Measurements from ENCODE around the gene TRIO. TPM values are rescaled to one million over a fixed set of nuclear protein-coding genes. Genes with fewer than 3 reads are reported as not detected.

The TRIO gene
- total and polyA plus RNA-seq, 4 donors = 23.8 to 243 (median 110) TPM

DNA sequence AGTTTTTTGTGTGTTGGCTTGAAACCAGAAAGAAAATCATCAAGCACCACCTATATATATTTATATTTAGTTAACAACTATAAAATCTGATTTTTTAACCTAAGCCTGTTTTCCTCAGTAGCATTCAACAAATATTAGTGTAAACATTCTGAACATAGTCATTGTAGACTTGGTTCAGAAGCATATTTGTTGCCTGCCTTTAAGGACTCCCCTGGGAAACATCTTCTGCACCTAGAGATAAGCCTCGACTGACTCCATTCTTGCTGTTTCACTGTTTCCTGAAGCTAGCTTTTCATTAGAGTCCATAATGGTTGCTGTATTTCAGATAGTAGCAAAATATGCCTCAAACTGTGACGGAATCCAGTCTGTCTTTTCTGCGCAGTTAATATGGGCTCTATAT, 123.5 kb downstream of the TRIO start:
- H3K9ac ChIP-seq (ENCODE audit: insufficient read depth in 1 of 2, low read length in 2 of 2) = no peak overlapping the region

DNA sequence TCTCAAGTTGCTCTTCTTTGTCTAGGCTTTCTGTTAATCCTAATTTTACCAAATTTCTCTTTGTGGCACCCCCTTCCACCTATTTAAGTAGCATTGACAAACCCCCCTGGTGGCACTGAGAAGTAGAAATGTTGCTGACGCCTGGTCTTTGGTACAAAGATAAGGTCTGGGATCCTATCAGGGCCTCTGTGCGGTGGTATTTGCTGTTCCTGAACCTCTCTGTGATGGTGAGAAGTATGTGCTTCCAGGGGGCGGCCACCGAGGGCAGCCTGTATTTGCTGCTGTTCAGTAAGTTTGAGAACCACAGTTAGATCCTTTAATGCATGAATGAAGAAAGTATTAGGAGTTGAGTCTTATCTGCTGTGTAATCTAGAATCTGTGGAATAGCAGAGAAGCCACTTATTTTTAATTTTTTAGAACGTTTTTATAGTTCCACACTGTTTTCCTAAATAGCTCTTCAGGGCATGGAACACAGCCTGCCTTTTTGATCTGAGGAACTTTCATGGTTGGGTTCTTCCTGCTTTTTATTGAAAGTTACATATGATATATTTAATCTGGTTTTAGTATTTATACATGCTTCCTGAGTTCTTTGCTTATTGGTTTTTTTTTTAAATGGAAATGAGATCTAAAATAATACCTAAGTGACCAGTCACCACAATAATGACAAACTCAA, 124.2 kb downstream of the TRIO start:
- H3K9ac ChIP-seq (ENCODE audit: insufficient read depth in 1 of 2, low read length in 2 of 2) = no peak overlapping the region
- H3K36me3 ChIP-seq (ENCODE audit: control insufficient read depth in 4 of 4, insufficient read depth in 4 of 4, low read length in 4 of 4) = peaks cover 0 to 2% (median 0%) of the 10 kb centered on the region in 4 donors
- TF ChIP-seq, protein P1, sequence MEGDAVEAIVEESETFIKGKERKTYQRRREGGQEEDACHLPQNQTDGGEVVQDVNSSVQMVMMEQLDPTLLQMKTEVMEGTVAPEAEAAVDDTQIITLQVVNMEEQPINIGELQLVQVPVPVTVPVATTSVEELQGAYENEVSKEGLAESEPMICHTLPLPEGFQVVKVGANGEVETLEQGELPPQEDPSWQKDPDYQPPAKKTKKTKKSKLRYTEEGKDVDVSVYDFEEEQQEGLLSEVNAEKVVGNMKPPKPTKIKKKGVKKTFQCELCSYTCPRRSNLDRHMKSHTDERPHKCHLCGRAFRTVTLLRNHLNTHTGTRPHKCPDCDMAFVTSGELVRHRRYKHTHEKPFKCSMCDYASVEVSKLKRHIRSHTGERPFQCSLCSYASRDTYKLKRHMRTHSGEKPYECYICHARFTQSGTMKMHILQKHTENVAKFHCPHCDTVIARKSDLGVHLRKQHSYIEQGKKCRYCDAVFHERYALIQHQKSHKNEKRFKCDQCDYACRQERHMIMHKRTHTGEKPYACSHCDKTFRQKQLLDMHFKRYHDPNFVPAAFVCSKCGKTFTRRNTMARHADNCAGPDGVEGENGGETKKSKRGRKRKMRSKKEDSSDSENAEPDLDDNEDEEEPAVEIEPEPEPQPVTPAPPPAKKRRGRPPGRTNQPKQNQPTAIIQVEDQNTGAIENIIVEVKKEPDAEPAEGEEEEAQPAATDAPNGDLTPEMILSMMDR (IDR thresholded peaks at IDR 0.05; ENCODE audit: control extremely low read depth, extremely low read depth) = no peak
- ATAC-seq (ENCODE audit: insufficient read depth, low FRiP score) (no peak), DNase-seq (no peak)
- WGBS, 2 donors = 46 to 65% methylated on average over 5 of the region's 5 CpGs
- no peak overlapping the region for H3K4me3 ChIP-seq
- H3K9me3 ChIP-seq (ENCODE audit: control insufficient read depth in 4 of 4, insufficient read depth in 3 of 4, low read length in 3 of 4) = no peaks in the 10 kb centered on the region
- H3K27me3 ChIP-seq (ENCODE audit: control insufficient read depth in 3 of 3, insufficient read depth in 3 of 3, low read length in 2 of 3) = no peaks in the 10 kb centered on the region
- H3K27ac ChIP-seq (ENCODE audit: low read depth in 1 of 2, low read length in 1 of 2) = peak overlapping the region in 1 of 2 donors; percentile 66
- H3K4me1 ChIP-seq (ENCODE audit: control insufficient read depth in 5 of 5, insufficient read depth in 5 of 5, low read length in 5 of 5) = peaks cover 7 to 36% (median 15%) of the 10 kb centered on the region in 5 donors

More for the DNA sequence above, 123.5 kb downstream of the TRIO start:
- TF ChIP-seq, protein P1 (IDR thresholded peaks at IDR 0.05; ENCODE audit: control extremely low read depth, extremely low read depth) = no peak
- no peak for DNase-seq
- Histone ChIP-seq H3K27ac (ENCODE audit: low read depth in 1 of 2, low read length in 1 of 2) (peak overlapping the region in 1 of 2 donors; percentile 66), H3K36me3 (ENCODE audit: control insufficient read depth in 4 of 4, insufficient read depth in 4 of 4, low read length in 4 of 4) (peaks cover 0 to 2% (median 0%) of the 10 kb centered on the region in 4 donors), H3K4me3 (no peak overlapping the region), H3K27me3 (ENCODE audit: control insufficient read depth in 3 of 3, insufficient read depth in 3 of 3, low read length in 2 of 3) (no peaks in the 10 kb centered on the region), H3K9me3 (ENCODE audit: control insufficient read depth in 4 of 4, insufficient read depth in 3 of 4, low read length in 3 of 4) (no peaks in the 10 kb centered on the region), H3K4me1 (ENCODE audit: control insufficient read depth in 5 of 5, insufficient read depth in 5 of 5, low read length in 5 of 5) (peaks cover 7 to 34% (median 15%) of the 10 kb centered on the region in 5 donors)
- ATAC-seq (ENCODE audit: insufficient read depth, low FRiP score) = no peak
- WGBS, 2 donors = 35 to 54% methylated on average over 3 of the region's 3 CpGs

DNA sequence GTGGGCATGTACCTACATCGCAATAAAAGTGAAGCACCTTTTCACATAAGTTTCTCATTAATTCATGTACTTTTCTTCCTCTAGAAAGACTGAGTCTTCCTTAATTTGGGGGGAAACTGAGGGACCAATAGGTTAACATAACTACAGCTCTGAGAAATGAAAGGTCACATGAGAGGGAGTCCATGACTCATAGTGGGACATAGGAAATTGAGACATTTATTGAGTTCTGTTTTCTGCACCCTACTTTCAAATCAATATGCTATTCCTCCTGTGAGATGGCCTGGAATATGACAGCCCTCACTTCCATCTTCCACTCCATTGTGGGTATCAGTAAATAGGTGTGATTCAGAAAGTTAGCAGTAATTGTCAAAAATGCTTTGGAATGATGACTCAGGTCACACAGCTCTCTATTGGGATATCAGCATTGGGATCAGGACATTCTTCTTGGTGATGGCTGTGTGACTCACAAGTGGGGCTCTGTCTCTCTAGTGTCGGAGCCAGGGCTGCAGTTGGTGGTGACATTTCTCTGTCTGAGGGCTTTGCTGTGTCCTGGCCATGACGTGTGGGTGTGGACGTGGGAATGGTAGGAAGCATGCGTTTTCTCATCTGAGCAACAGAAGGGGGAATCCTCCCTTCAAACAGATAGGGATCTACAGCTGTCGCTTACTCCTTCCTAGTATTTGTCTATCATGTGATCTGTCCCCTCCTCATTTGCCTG, 125.0 kb downstream of the TRIO start:
- DNase-seq (no peak), ATAC-seq (ENCODE audit: insufficient read depth, low FRiP score) (peak; percentile 38)
- TF ChIP-seq, protein P1 (IDR thresholded peaks at IDR 0.05; ENCODE audit: control extremely low read depth, extremely low read depth) = no peak
- peaks cover 7 to 36% (median 15%) of the 10 kb centered on the region in 5 donors for H3K4me1 ChIP-seq (ENCODE audit: control insufficient read depth in 5 of 5, insufficient read depth in 5 of 5, low read length in 5 of 5)
- peak overlapping the region; percentile 79 to 82 for H3K27ac ChIP-seq (ENCODE audit: low read depth in 1 of 2, low read length in 1 of 2)
- H3K36me3 ChIP-seq (ENCODE audit: control insufficient read depth in 4 of 4, insufficient read depth in 4 of 4, low read length in 4 of 4) = peaks cover 0 to 2% (median 0%) of the 10 kb centered on the region in 4 donors
- H3K4me3 ChIP-seq = no peak overlapping the region
- 66 to 69% methylated on average over 6 of the region's 6 CpGs for WGBS, 2 donors
- H3K27me3 ChIP-seq (ENCODE audit: control insufficient read depth in 3 of 3, insufficient read depth in 3 of 3, low read length in 2 of 3) = no peaks in the 10 kb centered on the region
- H3K9ac ChIP-seq (ENCODE audit: insufficient read depth in 1 of 2, low read length in 2 of 2) = no peak overlapping the region
- no peaks in the 10 kb centered on the region for H3K9me3 ChIP-seq (ENCODE audit: control insufficient read depth in 4 of 4, insufficient read depth in 3 of 4, low read length in 3 of 4)

All from lung (tissue), 12 donors.